Gastroesophageal sphincter (tissue), 4 donors: ENCODE results near the gene CCDC57. TPM values are rescaled to one million over a fixed set of nuclear protein-coding genes. Genes with fewer than 3 reads are reported as not detected.
"Not testable (repeated sequence)": the region's sequence is repeated elsewhere in the genome, so short reads cannot be mapped to it uniquely, and the experiment has no call there.

Experiments
- ATAC-seq: fragments of 150-250 bp; one replicate; pipeline ENCODE4 v1.9.1; 2016; ENCODE audit warnings: mild to moderate bottlenecking, moderate library complexity
- H3K27ac ChIP-seq, 4 donors: fragments of 200-600 bp; sonication (generic) in 3 of 4; 1 replicate in 3 of 4; 2 replicates in 1 of 4; pipeline ENCODE4 v1.5.1; 2016 to 2019
- H3K27me3 ChIP-seq: fragments of 200-600 bp; sonication (generic); one replicate; pipeline ENCODE4 v1.5.1; 2019
- H3K36me3 ChIP-seq, 2 donors: fragments of 200-600 bp; sonication (generic); one replicate each; pipeline ENCODE4 v1.5.1; 2019; ENCODE audit warnings: control low read depth in 1 of 2
- H3K4me1 ChIP-seq, 3 donors: fragments of 200-600 bp; sonication (generic); 1 replicate in 2 of 3; 2 replicates in 1 of 3; pipeline ENCODE4 v1.5.1; 2016 to 2019; ENCODE audit warnings: control low read depth in 2 of 3
- H3K4me3 ChIP-seq, 2 donors: fragments of 200-600 bp; sonication (generic); one replicate each; pipeline ENCODE4 v1.5.1; 2019; ENCODE audit warnings: mild to moderate bottlenecking in 1 of 2, moderate library complexity in 1 of 2
- H3K9me3 ChIP-seq, 3 donors: fragments of 200-600 bp; sonication (generic); one replicate each; pipeline ENCODE4 v1.5.1; 2017 to 2019; ENCODE audit warnings: control low read depth in 2 of 3
- EP300 ChIP-seq: sonication (generic); formaldehyde crosslinking; IDR thresholded peaks from one replicate; pipeline ENCODE4 v1.6.1; 2017; ENCODE audit warnings: antibody characterized with exemption, mild to moderate bottlenecking
- POLR2A ChIP-seq, 2 donors: fragments of 450-650 bp; IDR thresholded peaks; one replicate each; pipeline ENCODE4 v1.6.1; 2017; ENCODE audit warnings: antibody characterized with exemption in 2 of 2, mild to moderate bottlenecking in 2 of 2, moderate library complexity in 1 of 2
- POLR2AphosphoS5 ChIP-seq: sonication (generic); formaldehyde crosslinking; IDR thresholded peaks from one replicate; pipeline ENCODE4 v1.6.1; 2017; ENCODE audit warnings: antibody characterized with exemption
- WGBS, 2 donors: methylation state at CpG; one replicate each; pipeline ENCODE4 v1.1.5; 2018; ENCODE audit warnings: low coverage in 1 of 2; 5-methylcytosine and 5-hydroxymethylcytosine counted together
- total RNA-seq, 4 donors: library from RNA; depleted of rRNA; stranded (reverse); fragments of >200 nt; gene quantifications; one replicate each; pipeline ENCODE4 v1.1.0, GENCODE V29; 2016
- TF ChIP-seq, protein P1 (sequence below), 4 experiments: fragments of 200-600 bp in 2 of 4; fragments of 450-650 bp in 2 of 4; sonication (generic) in 1 of 4; IDR thresholded peaks; one replicate each; pipeline ENCODE4 v1.5.1; 2017 to 2019; ENCODE audit warnings: antibody characterized with exemption in 4 of 4, mild to moderate bottlenecking in 2 of 4, moderate library complexity in 2 of 4

Gene CCDC57
- total RNA-seq, 4 donors from 2014 or later, result 6.5 to 28.2 (median 16.2) TPM

GRCh38 chr17:82256242-82256885 lies 43.7 kb upstream of the CCDC57 start:
- Histone ChIP-seq H3K4me1 (peaks cover 0 to 28% (median 3%) of the 10 kb centered on the region in 3 donors), H3K9me3 (no peaks in the 10 kb centered on the region), H3K27me3 (no peaks in the 10 kb centered on the region), H3K4me3 (no peak overlapping the region), H3K27ac (peak overlapping the region in 1 of 4 donors; percentile 56), H3K36me3 (peaks cover 0 to 98% of the 10 kb centered on the region in 2 donors)
- TF ChIP-seq, protein P1, sequence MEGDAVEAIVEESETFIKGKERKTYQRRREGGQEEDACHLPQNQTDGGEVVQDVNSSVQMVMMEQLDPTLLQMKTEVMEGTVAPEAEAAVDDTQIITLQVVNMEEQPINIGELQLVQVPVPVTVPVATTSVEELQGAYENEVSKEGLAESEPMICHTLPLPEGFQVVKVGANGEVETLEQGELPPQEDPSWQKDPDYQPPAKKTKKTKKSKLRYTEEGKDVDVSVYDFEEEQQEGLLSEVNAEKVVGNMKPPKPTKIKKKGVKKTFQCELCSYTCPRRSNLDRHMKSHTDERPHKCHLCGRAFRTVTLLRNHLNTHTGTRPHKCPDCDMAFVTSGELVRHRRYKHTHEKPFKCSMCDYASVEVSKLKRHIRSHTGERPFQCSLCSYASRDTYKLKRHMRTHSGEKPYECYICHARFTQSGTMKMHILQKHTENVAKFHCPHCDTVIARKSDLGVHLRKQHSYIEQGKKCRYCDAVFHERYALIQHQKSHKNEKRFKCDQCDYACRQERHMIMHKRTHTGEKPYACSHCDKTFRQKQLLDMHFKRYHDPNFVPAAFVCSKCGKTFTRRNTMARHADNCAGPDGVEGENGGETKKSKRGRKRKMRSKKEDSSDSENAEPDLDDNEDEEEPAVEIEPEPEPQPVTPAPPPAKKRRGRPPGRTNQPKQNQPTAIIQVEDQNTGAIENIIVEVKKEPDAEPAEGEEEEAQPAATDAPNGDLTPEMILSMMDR (IDR thresholded peaks at IDR 0.05), result no peak
- TF ChIP-seq EP300 (no peak), POLR2A (IDR thresholded peaks at IDR 0.05) (no peak), POLR2AphosphoS5 (no peak)
- ATAC-seq, result no peak
- WGBS, 2 donors, result 84 to 86% methylated on average over 11 to 14 of the region's 14 CpGs

DNA sequence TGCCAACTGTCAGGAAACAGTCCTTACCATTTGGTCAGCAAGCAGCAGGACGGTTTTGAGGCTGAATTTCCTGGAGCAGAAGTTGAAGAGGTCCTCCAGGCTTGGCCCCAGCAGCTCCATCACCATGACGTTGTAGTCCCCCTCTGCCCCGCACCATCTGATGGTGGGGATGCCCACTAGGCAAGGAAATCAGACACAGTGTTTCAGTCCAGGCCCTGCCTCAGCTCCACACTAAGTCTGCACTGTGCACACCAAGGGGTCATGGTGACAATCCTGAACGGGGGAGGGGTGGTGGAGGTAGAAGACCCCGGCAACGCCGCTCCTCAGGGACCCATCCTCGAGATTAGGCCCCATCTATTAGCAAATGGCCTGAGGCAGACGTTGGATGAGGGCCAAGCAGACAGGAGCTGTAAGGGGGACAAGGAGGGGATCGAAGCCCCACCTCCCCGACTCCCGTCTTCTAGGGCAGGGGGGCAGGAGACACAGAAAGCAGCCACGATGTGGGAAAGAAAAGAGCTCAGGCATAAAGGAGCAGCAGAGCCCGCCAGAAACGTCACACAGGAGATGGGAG lies 42.8 kb upstream of the CCDC57 start:
- peaks cover 0 to 35% (median 3%) of the 10 kb centered on the region in 3 donors for H3K4me1 ChIP-seq
- peaks cover 0 to 98% of the 10 kb centered on the region in 2 donors for H3K36me3 ChIP-seq
- TF ChIP-seq EP300 (no peak), POLR2AphosphoS5 (no peak), POLR2A (IDR thresholded peaks at IDR 0.05) (no peak)
- TF ChIP-seq, protein P1 (IDR thresholded peaks at IDR 0.05), result no peak
- no peak overlapping the region for H3K4me3 ChIP-seq
- whole genome bisulfite sequencing, 2 donors, result 55 to 63% methylated on average over 5 to 8 of the region's 15 CpGs
- no peaks in the 10 kb centered on the region for H3K9me3 ChIP-seq
- ATAC-seq, result no peak
- peak overlapping the region in 1 of 4 donors; percentile 31 for H3K27ac ChIP-seq
- H3K27me3 ChIP-seq, result no peaks in the 10 kb centered on the region

DNA sequence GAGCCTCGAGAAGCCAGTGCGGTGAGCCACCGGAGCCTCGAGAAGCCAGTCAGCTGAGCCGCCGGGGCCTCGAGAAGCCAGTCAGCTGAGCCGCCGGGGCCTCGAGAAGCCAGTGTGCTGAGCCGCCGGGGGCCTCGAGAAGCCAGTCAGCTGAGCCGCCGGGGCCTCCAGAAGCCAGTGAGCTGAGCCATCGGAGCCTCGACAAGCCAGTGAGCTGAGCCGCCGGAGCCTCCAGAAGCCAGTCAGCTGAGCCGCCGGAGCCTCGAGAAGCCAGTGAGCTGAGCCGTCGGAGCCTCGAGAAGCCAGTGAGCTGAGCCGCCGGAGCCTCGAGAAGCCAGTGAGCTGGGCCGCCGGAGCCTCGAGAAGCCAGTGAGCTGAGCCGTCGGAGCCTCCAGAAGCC lies 42.1 kb upstream of the CCDC57 start:
- H3K4me3 ChIP-seq, H3K27me3 ChIP-seq, ATAC-seq, H3K9me3 ChIP-seq, H3K27ac ChIP-seq: not testable (repeated sequence)
- peaks cover 0 to 42% (median 7%) of the 10 kb centered on the region in 3 donors for H3K4me1 ChIP-seq
- 80% methylated on average over 1 of the region's 33 CpGs; no CpG with 5 or more reads in 1 of the 2 donors for WGBS, 2 donors
- H3K36me3 ChIP-seq, result peaks cover 0 to 98% of the 10 kb centered on the region in 2 donors

DNA sequence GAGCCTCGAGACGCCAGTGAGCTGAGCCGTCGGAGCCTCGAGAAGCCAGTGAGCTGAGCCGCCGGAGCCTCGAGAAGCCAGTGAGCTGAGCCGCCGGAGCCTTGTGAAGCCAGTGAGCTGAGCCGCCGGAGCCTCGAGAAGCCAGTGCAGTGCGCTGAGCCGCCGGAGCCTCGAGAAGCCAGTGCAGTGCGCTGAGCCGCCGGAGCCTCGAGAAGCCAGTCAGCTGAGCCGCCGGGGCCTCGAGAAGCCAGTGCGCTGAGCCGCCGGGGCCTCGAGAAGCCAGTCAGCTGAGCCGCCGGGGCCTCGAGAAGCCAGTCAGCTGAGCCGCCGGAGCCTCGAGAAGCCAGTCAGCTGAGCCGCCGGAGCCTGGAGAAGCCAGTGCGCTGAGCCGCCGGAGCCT lies 41.5 kb upstream of the CCDC57 start:
- Histone ChIP-seq H3K36me3 (peaks cover 0 to 98% of the 10 kb centered on the region in 2 donors), H3K4me1 (peaks cover 0 to 48% (median 7%) of the 10 kb centered on the region in 3 donors)
- not testable (repeated sequence) for H3K4me3 ChIP-seq, ATAC-seq, H3K27ac ChIP-seq, H3K9me3 ChIP-seq, H3K27me3 ChIP-seq
- no CpG with 5 or more reads among the region's 39 CpGs for WGBS, 2 donors

DNA sequence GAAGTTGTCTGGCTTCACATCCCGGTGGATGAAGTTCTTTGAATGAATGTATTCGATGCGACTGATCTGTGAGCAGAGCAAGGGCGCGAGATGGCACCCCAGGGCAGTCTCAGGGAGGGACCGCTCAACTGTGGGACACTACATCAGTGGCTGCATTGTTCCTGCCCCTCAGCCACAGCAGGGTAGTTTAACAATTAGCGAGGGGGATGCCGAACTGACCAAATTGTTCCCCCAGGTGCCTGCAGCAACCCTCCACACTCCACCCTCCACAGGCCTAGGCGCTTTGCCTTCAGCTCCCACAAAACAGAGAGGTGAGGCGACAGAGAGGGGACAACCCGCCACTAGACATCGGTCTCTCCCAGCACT lies 40.5 kb upstream of the CCDC57 start:
- no peak overlapping the region for H3K4me3 ChIP-seq
- H3K36me3 ChIP-seq, result peaks cover 0 to 98% of the 10 kb centered on the region in 2 donors
- H3K27me3 ChIP-seq, result no peaks in the 10 kb centered on the region
- ATAC-seq, result no peak
- no CpG with 5 or more reads among the region's 12 CpGs for whole genome bisulfite sequencing, 2 donors
- H3K9me3 ChIP-seq, result no peaks in the 10 kb centered on the region
- peak overlapping the region in 1 of 4 donors; percentile 24 for H3K27ac ChIP-seq
- no peak for TF ChIP-seq EP300
- TF ChIP-seq POLR2AphosphoS5, result no peak
- TF ChIP-seq, protein P1 (IDR thresholded peaks at IDR 0.05), result no peak
- no peak for TF ChIP-seq POLR2A (IDR thresholded peaks at IDR 0.05)
- H3K4me1 ChIP-seq, result peaks cover 0 to 49% (median 7%) of the 10 kb centered on the region in 3 donors
